ENCODE data around the gene AGAP3. TPM values are rescaled to one million over a fixed set of nuclear protein-coding genes. Genes with fewer than 3 reads are reported as not detected.

The AGAP3 gene
- total RNA-seq, 2 donors from 2014 or later = 80.3 to 112 TPM

- 67% methylated on average over 20 of the region's 20 CpGs for WGBS
- no peak for TF ChIP-seq POLR2AphosphoS5 (IDR thresholded peaks at IDR 0.05)
- TF ChIP-seq CTCF (IDR thresholded peaks at IDR 0.05) = no peak
- TF ChIP-seq POLR2A (IDR thresholded peaks at IDR 0.05) = no peak
- no peak overlapping the region for H3K4me3 ChIP-seq
- H3K27me3 ChIP-seq (replicated peaks; ENCODE audit: insufficient read depth) = no peaks in the 10 kb centered on the region
- intact Hi-C loops (cut with DNase I) = no loop called here
- H3K4me1 ChIP-seq (replicated peaks) = no peaks in the 10 kb centered on the region
- no peak overlapping the region for H3K27ac ChIP-seq
- H3K36me3 ChIP-seq = no peaks in the 10 kb centered on the region
- H3K9me3 ChIP-seq = no peaks in the 10 kb centered on the region
- no peak for DNase-seq (ENCODE audit: low spot score)
Observed at GRCh38 chr7:151099486-151100211, 13.4 kb downstream of the AGAP3 start.

- H3K4me3 ChIP-seq = no peak overlapping the region
- 87% methylated on average over 10 of the region's 10 CpGs for WGBS
- DNase-seq (ENCODE audit: low spot score) = no peak
- no peaks in the 10 kb centered on the region for H3K9me3 ChIP-seq
- no peaks in the 10 kb centered on the region for H3K36me3 ChIP-seq
- H3K4me1 ChIP-seq (replicated peaks) = no peaks in the 10 kb centered on the region
- H3K27me3 ChIP-seq (replicated peaks; ENCODE audit: insufficient read depth) = no peaks in the 10 kb centered on the region
- TF ChIP-seq POLR2AphosphoS5 (IDR thresholded peaks at IDR 0.05) = no peak
- no peak for TF ChIP-seq CTCF (IDR thresholded peaks at IDR 0.05)
- TF ChIP-seq POLR2A (IDR thresholded peaks at IDR 0.05) = no peak
- H3K27ac ChIP-seq = no peak overlapping the region
- intact Hi-C loops (cut with DNase I) = no loop called here
Observed at GRCh38 chr7:151100921-151101320, 14.6 kb downstream of the AGAP3 start.

GRCh38 chr7:151101621-151102396, 15.5 kb downstream of the AGAP3 start:
- TF ChIP-seq POLR2AphosphoS5 (IDR thresholded peaks at IDR 0.05) = no peak
- TF ChIP-seq POLR2A (IDR thresholded peaks at IDR 0.05) = no peak
- TF ChIP-seq CTCF (IDR thresholded peaks at IDR 0.05) = no peak
- no peaks in the 10 kb centered on the region for H3K9me3 ChIP-seq
- no peaks in the 10 kb centered on the region for H3K36me3 ChIP-seq
- WGBS = 84% methylated on average over 24 of the region's 24 CpGs
- intact Hi-C loops (cut with DNase I) = no loop called here
- H3K27me3 ChIP-seq (replicated peaks; ENCODE audit: insufficient read depth) = no peaks in the 10 kb centered on the region
- no peak overlapping the region for H3K4me3 ChIP-seq
- no peaks in the 10 kb centered on the region for H3K4me1 ChIP-seq (replicated peaks)
- no peak overlapping the region for H3K27ac ChIP-seq
- DNase-seq (ENCODE audit: low spot score) = no peak

GRCh38 chr7:151102991-151103390, 16.7 kb downstream of the AGAP3 start:
- H3K27ac ChIP-seq = no peak overlapping the region
- no peak overlapping the region for H3K4me3 ChIP-seq
- 77% methylated on average over 3 of the region's 3 CpGs for WGBS
- intact Hi-C loops (cut with DNase I) = no loop called here
- TF ChIP-seq CTCF (IDR thresholded peaks at IDR 0.05) (no peak), POLR2A (IDR thresholded peaks at IDR 0.05) (no peak), POLR2AphosphoS5 (IDR thresholded peaks at IDR 0.05) (no peak)
- H3K4me1 ChIP-seq (replicated peaks) = no peaks in the 10 kb centered on the region
- H3K27me3 ChIP-seq (replicated peaks; ENCODE audit: insufficient read depth) = no peaks in the 10 kb centered on the region
- no peaks in the 10 kb centered on the region for H3K36me3 ChIP-seq
- H3K9me3 ChIP-seq = no peaks in the 10 kb centered on the region
- DNase-seq (ENCODE audit: low spot score) = no peak

Measured in prostate gland (tissue), 2 donors.